Measurements from ENCODE around the gene ARPIN.
"Not testable (repeated sequence)": the region's sequence is repeated elsewhere in the genome, so short reads cannot be mapped to it uniquely, and the experiment has no call there.

Gene ARPIN

GRCh38 chr15:89875741-89876140 is 37.0 kb downstream of the ARPIN start:
- no peak for DNase-seq

- peak; percentile 66 for DNase-seq
Observed at GRCh38 chr15:89874926-89875564, 37.7 kb downstream of the ARPIN start.

GRCh38 chr15:89870688-89871288 is 42.0 kb downstream of the ARPIN start:
- no peak for DNase-seq

GRCh38 chr15:89870006-89870405 is 42.7 kb downstream of the ARPIN start:
- DNase-seq = no peak

DNA sequence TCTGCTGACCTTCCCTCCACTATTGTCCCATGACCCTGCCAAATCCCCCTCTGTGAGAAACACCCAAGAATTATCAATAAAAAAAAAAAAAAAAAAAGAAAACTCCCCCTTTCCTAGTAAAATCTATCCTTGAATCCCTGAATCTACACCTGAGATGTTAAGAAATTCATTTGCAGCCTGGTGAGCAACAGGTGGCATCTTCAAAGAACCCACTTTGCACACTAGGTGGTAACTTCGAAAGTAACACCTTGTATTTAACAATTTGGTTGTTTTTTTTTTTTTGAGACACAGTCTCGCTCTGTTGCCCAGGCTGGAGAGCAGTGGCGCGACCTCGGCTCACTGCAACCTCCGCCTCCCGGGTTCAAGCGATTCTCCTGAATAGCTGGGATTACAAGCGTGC is 43.3 kb downstream of the ARPIN start:
- DNase-seq = not testable (repeated sequence)

GRCh38 chr15:89864958-89865739 is 47.6 kb downstream of the ARPIN start:
- DNase-seq = no peak

GRCh38 chr15:89863918-89864317 is 48.8 kb downstream of the ARPIN start:
- no peak for DNase-seq

DNA sequence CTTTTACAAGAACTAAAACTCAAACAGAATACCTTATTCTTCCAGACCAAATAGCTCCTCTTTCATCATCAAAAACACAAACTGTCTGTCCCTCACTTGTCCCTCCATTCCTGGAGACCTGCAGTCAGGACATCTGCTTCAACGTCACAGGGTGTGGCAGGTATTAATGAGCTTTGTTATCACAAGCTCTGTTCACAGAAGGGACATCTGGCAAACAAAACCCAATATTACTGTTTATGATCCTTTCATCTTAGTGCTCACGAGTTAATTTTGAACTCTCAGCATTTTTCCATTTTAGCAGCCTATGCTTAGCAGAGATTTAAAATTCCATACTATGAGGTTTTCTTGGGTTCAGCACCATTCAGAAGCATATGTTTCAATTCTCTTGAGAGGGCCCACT is 51.9 kb downstream of the ARPIN start:
- no peak for DNase-seq

GRCh38 chr15:89860431-89860830 is 52.3 kb downstream of the ARPIN start:
- DNase-seq = no peak

DNA sequence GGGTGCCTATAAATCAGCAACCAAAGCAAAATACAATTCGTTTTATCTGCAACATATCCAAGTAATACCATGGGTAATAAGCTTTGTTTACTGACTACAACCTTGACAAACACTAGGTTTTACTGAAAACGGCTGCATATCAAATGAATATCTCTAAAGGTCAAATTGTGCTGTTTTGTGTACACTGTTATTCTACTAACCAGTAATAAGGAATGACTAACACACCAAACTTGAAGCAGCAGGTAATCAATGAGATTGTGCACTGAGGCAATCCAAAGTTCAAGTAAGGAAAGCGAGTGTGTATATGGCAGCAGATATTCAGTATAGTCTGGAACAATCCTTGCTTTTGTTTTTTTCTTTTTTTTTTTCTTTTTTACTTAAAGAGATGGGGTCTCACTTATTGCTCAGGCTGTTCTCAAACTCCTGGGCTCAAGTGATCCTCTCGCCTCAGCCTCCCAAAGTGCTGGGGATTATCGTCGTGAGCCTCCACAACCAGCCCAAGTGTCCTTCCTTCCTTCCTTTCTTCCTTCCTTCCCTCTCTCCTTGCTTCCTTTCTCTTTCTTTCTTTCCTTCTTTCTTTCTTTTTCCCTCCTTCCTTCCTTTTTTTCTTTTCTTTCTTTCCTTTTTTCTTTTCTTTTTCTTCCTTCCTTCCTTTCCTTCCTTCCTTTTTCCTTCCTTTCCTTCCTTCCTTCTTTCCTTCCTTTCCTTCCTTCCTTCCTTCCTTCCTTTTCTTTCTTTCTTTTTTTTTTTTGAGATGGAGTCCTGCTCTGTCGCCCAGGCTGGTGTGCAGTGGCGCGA is 53.9 kb downstream of the ARPIN start:
- no peak for DNase-seq

DNA sequence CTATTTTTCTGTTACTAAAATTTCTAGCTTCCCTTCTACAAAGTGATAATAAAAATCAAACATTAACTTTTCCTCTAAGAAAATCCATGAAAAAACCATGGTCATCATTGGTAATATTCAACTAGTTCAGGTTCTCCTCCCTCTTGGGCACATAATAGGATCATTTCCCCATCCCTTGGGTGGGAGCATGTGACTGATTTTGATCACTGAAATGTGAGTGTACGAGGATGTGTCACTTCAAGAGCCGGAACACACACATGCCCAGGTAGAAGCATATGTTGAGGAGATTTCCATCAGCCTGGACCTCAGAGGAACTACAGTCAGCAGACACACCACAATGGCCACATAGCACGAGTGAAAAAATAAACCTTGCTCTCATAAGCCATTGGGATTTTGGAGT is 55.1 kb downstream of the ARPIN start:
- no peak for DNase-seq

DNA sequence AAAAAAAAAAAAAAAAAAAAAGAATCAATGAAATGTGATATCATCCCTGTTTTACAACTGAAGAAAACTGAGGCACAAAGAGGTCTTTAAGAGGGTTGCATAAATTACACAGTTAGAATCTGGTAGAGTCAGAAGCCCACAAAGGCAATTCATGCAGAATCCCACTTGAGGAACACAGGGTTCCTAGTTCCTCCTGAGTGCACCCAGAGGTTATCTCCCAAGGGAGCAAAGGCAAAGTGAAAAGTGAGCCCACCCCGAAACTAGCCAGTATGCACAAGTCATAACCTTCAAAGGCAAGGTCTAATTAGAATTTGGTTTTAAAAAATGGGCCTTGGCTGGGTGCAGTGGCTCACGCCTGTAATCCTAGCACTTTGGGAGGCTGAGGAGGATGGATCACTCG is 56.8 kb downstream of the ARPIN start:
- no peak for DNase-seq

DNA sequence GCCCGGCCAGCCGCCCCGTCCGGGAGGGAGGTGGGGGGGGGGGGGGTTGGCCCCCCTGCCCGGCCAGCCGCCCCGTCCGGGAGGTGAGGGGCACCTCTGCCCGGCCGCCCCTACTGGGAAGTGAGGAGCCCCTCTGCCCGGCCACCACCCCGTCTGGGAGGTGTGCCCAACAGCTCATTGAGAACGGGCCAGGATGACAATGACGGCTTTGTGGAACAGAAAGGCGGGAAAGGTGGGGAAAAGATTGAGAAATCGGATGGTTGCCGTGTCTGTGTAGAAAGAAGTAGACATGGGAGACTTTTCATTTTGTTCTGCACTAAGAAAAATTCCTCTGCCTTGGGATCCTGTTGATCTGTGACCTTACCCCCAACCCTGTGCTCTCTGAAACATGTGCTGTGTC is 57.9 kb downstream of the ARPIN start:
- DNase-seq = not testable (repeated sequence)

DNA sequence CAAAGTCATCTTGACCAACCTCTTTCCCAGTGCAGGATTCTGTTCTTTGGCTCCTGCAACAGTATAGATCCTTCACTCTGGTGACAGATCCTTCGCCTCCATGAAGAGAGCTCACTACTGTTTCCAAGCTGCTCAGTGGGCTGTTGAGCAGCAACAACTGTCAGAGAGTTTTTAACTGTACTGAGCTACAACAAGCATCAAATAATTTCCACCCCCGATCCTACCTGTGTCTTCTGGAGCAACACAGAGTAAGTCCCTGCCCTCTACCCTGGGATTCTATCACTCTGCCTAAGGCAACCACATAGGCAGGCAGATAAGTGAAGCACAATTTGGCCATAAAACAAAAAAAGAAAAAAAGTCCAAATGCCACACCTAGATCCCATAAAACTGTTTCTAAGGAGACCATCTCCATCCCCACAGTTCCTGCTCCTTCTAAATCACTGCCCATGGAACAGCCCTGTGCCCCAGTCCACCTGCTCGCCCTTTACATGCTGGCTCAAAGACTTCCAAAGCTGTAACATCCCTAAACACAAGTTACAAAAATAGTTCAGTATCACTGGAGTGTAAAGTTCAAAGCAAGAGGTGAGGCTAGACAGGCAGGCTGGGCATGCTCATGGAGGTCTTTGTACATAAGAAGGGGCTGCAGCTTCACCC is 60.3 kb downstream of the ARPIN start:
- no peak for DNase-seq

DNA sequence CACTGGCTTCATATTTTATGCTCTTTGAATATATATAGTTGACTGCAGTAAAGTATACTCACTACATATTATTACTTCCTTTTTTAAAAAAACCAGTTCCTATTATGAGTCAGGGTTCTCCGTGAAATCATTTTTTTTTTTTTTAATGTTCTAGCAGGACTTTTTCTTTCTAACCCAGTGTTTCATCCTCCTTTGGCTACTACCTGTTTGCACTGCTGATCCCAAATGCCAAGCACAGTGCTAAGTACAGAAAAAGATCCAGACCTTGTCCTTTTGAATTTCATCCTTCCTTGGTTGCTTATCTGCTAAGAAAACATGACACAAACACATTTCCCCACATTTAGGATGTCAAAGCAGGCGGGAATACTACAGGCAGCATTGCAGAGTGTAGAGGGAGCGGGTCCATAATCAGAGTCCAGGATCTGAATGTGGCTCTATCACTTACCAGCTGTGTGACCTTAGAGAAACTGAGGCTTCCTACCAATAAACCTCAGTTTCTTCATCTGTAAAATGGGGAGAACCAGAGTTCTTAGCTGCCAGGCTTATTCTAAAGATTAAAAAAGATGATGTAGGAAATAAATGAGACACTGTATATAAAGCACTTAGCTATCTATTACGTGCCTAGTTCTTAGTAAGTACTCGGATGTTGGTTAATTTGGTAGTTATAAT is 60.9 kb downstream of the ARPIN start:
- DNase-seq = no peak

DNA sequence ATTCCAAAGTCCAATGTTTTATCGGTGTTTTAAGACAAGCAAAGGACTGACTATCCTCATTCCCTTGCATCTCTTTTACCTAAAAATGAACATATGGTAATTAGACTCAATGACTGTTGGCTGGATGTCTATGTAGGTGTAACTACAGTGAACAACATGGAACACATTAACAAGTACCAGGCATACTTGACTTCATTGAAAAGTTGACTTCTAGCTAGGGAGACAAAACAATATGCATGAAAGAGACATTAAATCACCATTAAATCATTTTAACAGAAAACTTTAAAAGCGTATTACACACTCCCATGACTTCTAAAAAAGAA is 63.8 kb downstream of the ARPIN start:
- DNase-seq = no peak

DNA sequence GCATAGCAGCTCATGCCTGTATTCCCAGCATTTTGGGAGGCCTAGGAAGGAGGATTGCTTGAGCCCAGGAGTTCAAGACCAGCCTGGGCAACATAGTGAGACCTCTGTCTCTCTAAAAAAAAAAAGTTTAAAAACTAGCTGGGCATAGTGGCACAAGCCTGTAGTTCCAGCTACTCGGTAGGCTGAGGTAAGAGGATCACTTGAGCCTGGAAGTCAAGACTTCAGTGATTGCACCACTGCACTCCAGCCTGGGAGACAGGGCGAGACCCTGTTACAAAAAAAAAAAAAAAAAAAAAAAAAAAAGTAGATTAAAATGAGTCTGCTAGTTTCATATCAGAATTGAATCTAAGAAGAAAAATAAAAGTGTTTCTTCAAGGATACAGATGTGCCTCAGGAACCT is 65.7 kb downstream of the ARPIN start:
- no peak for DNase-seq

GRCh38 chr15:89845305-89845893 is 67.4 kb downstream of the ARPIN start:
- DNase-seq = no peak

Data from T1000 (cell line).